Astrocyte of the spinal cord (primary cell): ENCODE measurements around the gene DAP.
"Not testable (repeated sequence)": the region's sequence is repeated elsewhere in the genome, so short reads cannot be mapped to it uniquely, and the experiment has no call there.

Experiments used
- DNase-seq: peaks from one replicate; pipeline ENCODE4 v3.0.0; 2011; ENCODE audit warnings: low read depth, low spot score
- H3K4me3 ChIP-seq: 2 replicates; pipeline ENCODE4 v1.5.1; 2011; ENCODE audit warnings: low read depth, mild to moderate bottlenecking, low read length, moderate library complexity
- CTCF ChIP-seq: IDR thresholded peaks from 2 replicates; pipeline ENCODE4 v1.5.1; 2012; ENCODE audit warnings: low read depth, mild to moderate bottlenecking, low read length, inconsistent platforms
- in situ Hi-C: cut with HindIII; loops from 2 replicates; pipeline ENCODE4 v1.10.0; 2017; ENCODE audit warnings: low sequenced_read_pairs

Gene DAP

GRCh38 chr5:10792336-10792735, 31.3 kb upstream of the DAP start:
- in situ Hi-C loops: no loop called here
- no peak overlapping the region for H3K4me3 ChIP-seq
- DNase-seq: no peak
- TF ChIP-seq CTCF: no peak

- in situ Hi-C loops: no loop called here
- no peak overlapping the region for H3K4me3 ChIP-seq
- no peak for DNase-seq
Observed at GRCh38 chr5:10789726-10790125, 28.7 kb upstream of the DAP start.

GRCh38 chr5:10789021-10789420, 28.0 kb upstream of the DAP start:
- in situ Hi-C loops: no loop called here
- H3K4me3 ChIP-seq: no peak overlapping the region
- TF ChIP-seq CTCF: no peak
- DNase-seq: peak; percentile 85

More at GRCh38 chr5:10789726-10790125, 28.7 kb upstream of the DAP start:
- TF ChIP-seq CTCF: no peak

GRCh38 chr5:10788358-10788757, 27.3 kb upstream of the DAP start:
- DNase-seq: no peak
- in situ Hi-C loops: no loop called here
- H3K4me3 ChIP-seq: no peak overlapping the region
- no peak for TF ChIP-seq CTCF

GRCh38 chr5:10786835-10787234, 25.8 kb upstream of the DAP start:
- TF ChIP-seq CTCF: no peak
- no peak for DNase-seq
- in situ Hi-C loops: no loop called here
- H3K4me3 ChIP-seq: no peak overlapping the region

GRCh38 chr5:10780208-10780607, 19.2 kb upstream of the DAP start:
- DNase-seq, in situ Hi-C loops, H3K4me3 ChIP-seq: not testable (repeated sequence)

- no peak overlapping the region for H3K4me3 ChIP-seq
- in situ Hi-C loops: no loop called here
- DNase-seq: no peak
- TF ChIP-seq CTCF: no peak
Observed at GRCh38 chr5:10779592-10779991, 18.6 kb upstream of the DAP start.
